ENCODE data around the gene CSMD2. TPM values are rescaled to one million over a fixed set of nuclear protein-coding genes. Genes with fewer than 3 reads are reported as not detected.

CSMD2 gene
- total and polyA plus RNA-seq, 2 of the 8 experiments (the other 6 are each of a cell fraction or from before 2014, with no cell fraction given): 7.0 to 14.7 TPM

DNA sequence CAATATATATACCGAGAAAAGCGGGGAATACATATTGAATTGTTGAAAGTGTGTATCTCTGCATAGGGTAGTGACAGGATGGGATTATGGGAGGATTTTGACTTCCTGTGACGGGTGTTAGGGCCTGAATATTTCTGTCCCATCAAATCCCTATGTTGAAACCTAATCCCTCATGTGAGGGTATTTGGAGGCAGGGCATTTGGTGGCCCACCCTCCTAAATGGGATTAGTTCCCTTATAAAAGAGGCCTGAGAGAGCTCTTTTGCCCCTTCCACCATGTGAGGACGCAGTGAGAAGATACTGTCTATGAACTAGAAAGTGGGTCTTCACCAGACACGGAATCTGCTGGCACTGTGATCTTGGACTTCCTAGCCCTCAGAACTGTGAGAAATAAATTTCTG is 555.3 kb downstream of the CSMD2 start:
- no peak overlapping the region for H3K4ac ChIP-seq (replicated peaks; ENCODE audit: insufficient read length, low read depth, low read length)
- no peaks in the 10 kb centered on the region for H4K20me1 ChIP-seq (replicated peaks in 1 of 2; ENCODE audit: control insufficient read depth in 1 of 2, insufficient read depth in 2 of 2, low read length in 2 of 2)
- ChIA-PET CTCF (ENCODE audit: partially characterized antibody) (interaction anchor here (1.1 to 2.4 kb wide), 4 partner anchors 10 to 139 kb away, joined by 3 to 14 read pairs (median 5); no protein-coding TSS in a partner anchor), POLR2A (ENCODE audit: partially characterized antibody) (no interaction called here)
- no peak overlapping the region for H2AK5ac ChIP-seq (ENCODE audit: low read depth, low read length)
- H4K91ac ChIP-seq (replicated peaks; ENCODE audit: insufficient read length, low read length): no peak overlapping the region
- H3K27ac ChIP-seq (ENCODE audit: low read depth, low read length): no peak overlapping the region
- no peak overlapping the region for H2BK12ac ChIP-seq (ENCODE audit: low read depth, low read length)
- no peak overlapping the region for H4K8ac ChIP-seq (ENCODE audit: extremely low read depth, insufficient read depth, low read length)
- no peak overlapping the region for H4K5ac ChIP-seq (ENCODE audit: insufficient read length, low read depth, low read length)
- no peak overlapping the region for H2AFZ ChIP-seq (ENCODE audit: low read length)
- H3K27me3 ChIP-seq (replicated peaks in 1 of 4; ENCODE audit: control insufficient read depth in 3 of 4, extremely low read depth in 1 of 4, insufficient read depth in 3 of 4, low read length in 3 of 4): no peaks in the 10 kb centered on the region
- DNase-seq (ENCODE audit: low read depth in 1 of 2, low spot score in 2 of 2): no peak
- no peak overlapping the region for H2BK120ac ChIP-seq (replicated peaks; ENCODE audit: low read depth, low read length)
- H3K4me1 ChIP-seq (replicated peaks in 1 of 4; ENCODE audit: control insufficient read depth in 3 of 4, insufficient read depth in 4 of 4, low read length in 3 of 4): no peaks in the 10 kb centered on the region
- TF ChIP-seq MAFK (IDR thresholded peaks at IDR 0.05; ENCODE audit: low read depth, low read length) (no peak), RFX5 (IDR thresholded peaks at IDR 0.05; ENCODE audit: borderline replicate concordance, low read depth, low read length) (no peak), RAD21 (IDR thresholded peaks at IDR 0.05 in 1 of 2, conservative IDR thresholded peaks at IDR 0.05 in 1 of 2; ENCODE audit: low read depth in 2 of 2, low read length in 2 of 2) (no peak), BACH1 (IDR thresholded peaks at IDR 0.05; ENCODE audit: low read length) (no peak)
- TF ChIP-seq, protein P1, sequence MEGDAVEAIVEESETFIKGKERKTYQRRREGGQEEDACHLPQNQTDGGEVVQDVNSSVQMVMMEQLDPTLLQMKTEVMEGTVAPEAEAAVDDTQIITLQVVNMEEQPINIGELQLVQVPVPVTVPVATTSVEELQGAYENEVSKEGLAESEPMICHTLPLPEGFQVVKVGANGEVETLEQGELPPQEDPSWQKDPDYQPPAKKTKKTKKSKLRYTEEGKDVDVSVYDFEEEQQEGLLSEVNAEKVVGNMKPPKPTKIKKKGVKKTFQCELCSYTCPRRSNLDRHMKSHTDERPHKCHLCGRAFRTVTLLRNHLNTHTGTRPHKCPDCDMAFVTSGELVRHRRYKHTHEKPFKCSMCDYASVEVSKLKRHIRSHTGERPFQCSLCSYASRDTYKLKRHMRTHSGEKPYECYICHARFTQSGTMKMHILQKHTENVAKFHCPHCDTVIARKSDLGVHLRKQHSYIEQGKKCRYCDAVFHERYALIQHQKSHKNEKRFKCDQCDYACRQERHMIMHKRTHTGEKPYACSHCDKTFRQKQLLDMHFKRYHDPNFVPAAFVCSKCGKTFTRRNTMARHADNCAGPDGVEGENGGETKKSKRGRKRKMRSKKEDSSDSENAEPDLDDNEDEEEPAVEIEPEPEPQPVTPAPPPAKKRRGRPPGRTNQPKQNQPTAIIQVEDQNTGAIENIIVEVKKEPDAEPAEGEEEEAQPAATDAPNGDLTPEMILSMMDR (IDR thresholded peaks at IDR 0.05; ENCODE audit: control extremely low read depth in 1 of 3, insufficient read depth in 1 of 3, low read depth in 1 of 3, low read length in 3 of 3): no peak
- peaks cover 0 to 2% (median 0%) of the 10 kb centered on the region in 4 experiments; a peak in 2 of 8 replicates for H3K36me3 ChIP-seq (ENCODE audit: control insufficient read depth in 2 of 4, insufficient read depth in 4 of 4, low read length in 3 of 4)
- no peaks in the 10 kb centered on the region for H3K23me2 ChIP-seq (ENCODE audit: low read depth, low read length)
- no peak for FAIRE-seq
- H3K79me2 ChIP-seq (ENCODE audit: control insufficient read depth in 1 of 2, insufficient read depth in 2 of 2, low read length in 2 of 2): no peaks in the 10 kb centered on the region
- no peak overlapping the region for H3K14ac ChIP-seq (ENCODE audit: insufficient read length)
- no peaks in the 10 kb centered on the region for H3K79me1 ChIP-seq (ENCODE audit: low read depth, low read length)
- H2BK5ac ChIP-seq (ENCODE audit: low read depth, low read length): no peak overlapping the region
- no peak overlapping the region for H3K23ac ChIP-seq (ENCODE audit: insufficient read length)
- no peak overlapping the region for H2BK15ac ChIP-seq (ENCODE audit: low read length)
- no peaks in the 10 kb centered on the region for H3K9me3 ChIP-seq (ENCODE audit: insufficient read depth in 2 of 2, low read depth in 1 of 2, low read length in 1 of 2)
- no peak overlapping the region for H3K56ac ChIP-seq (replicated peaks; ENCODE audit: insufficient read length, low read depth, low read length)
- H3K4me2 ChIP-seq (ENCODE audit: insufficient read depth in 1 of 2, low read depth in 2 of 2, low read length in 2 of 2): no peak overlapping the region
- WGBS, 2 experiments (ENCODE audit: extremely low coverage in 1 of 2, insufficient coverage in 1 of 2, insufficient read length in 1 of 2, insufficient replicate concordance in 2 of 2, low coverage in 1 of 2, low lambda C conversion rate in 2 of 2, missing lambda C conversion rate in 1 of 2): 90% methylated on average over 5 of the region's 5 CpGs; no CpG with 5 or more reads in 1 of the 2 experiments
- H3K18ac ChIP-seq (ENCODE audit: extremely low read depth, low read length): no peak overlapping the region
- H3K9ac ChIP-seq (replicated peaks in 1 of 4; ENCODE audit: extremely low read depth in 1 of 4, low read depth in 3 of 4, low read length in 3 of 4): no peak overlapping the region
- H3K4me3 ChIP-seq (ENCODE audit: extremely low read depth in 1 of 4, insufficient read depth in 2 of 4, low read depth in 3 of 4, low read length in 4 of 4): no peak overlapping the region
- no peak overlapping the region for H2BK20ac ChIP-seq (ENCODE audit: low read length)
